HG02571 (cell line): ENCODE results near the gene MCM6.

Source experiments
- ATAC-seq: cut with Tn5 transposase; IDR thresholded peaks from one replicate; pipeline ENCODE4 v1.9.1; 2021; ENCODE audit warnings: mild to moderate bottlenecking, moderate library complexity; ENCODE audit not compliant: unreplicated experiment

The MCM6 gene

GRCh38 chr2:135870571-135870970 lies 5.7 kb downstream of the MCM6 start:
- ATAC-seq, result peak; percentile 73

- ATAC-seq, result no peak
These were observed 13.0 kb downstream of the MCM6 start for GRCh38 chr2:135863233-135863632.

- no peak for ATAC-seq
These were observed 13.5 kb downstream of the MCM6 start for GRCh38 chr2:135862718-135863117.

- ATAC-seq, result no peak
These were observed 22.8 kb downstream of the MCM6 start for GRCh38 chr2:135853401-135853800.

GRCh38 chr2:135851858-135852257 lies 24.4 kb downstream of the MCM6 start:
- no peak for ATAC-seq

GRCh38 chr2:135850892-135851668 lies 25.2 kb downstream of the MCM6 start:
- ATAC-seq, result no peak

- no peak for ATAC-seq
These were observed 27.2 kb downstream of the MCM6 start for GRCh38 chr2:135849087-135849486.

- ATAC-seq, result no peak
These were observed 30.2 kb downstream of the MCM6 start for GRCh38 chr2:135845997-135846396.

GRCh38 chr2:135845257-135845656 lies 31.0 kb downstream of the MCM6 start:
- no peak for ATAC-seq

GRCh38 chr2:135844301-135844895 lies 31.8 kb downstream of the MCM6 start:
- ATAC-seq, result no peak

GRCh38 chr2:135843671-135844070 lies 32.6 kb downstream of the MCM6 start:
- ATAC-seq, result no peak

GRCh38 chr2:135840601-135841000 lies 35.6 kb downstream of the MCM6 start:
- ATAC-seq, result no peak

- ATAC-seq, result no peak
These were observed 36.5 kb downstream of the MCM6 start for GRCh38 chr2:135839713-135840112.

- no peak for ATAC-seq
These were observed 37.7 kb downstream of the MCM6 start for GRCh38 chr2:135838502-135838901.

- ATAC-seq, result no peak
These were observed 39.5 kb downstream of the MCM6 start, which contains the start of gene LCT for GRCh38 chr2:135836596-135837270. LCT (minus strand) TSS chr2:135837184; CDS start chr2:135837169, 15 bp downstream.

GRCh38 chr2:135832891-135833290 lies 43.4 kb downstream of the MCM6 start:
- no peak for ATAC-seq

GRCh38 chr2:135831180-135831812 lies 44.9 kb downstream of the MCM6 start:
- no peak for ATAC-seq

- no peak for ATAC-seq
These were observed 46.7 kb downstream of the MCM6 start for GRCh38 chr2:135829378-135830135.

- no peak for ATAC-seq
These were observed 49.7 kb downstream of the MCM6 start for GRCh38 chr2:135826544-135826943.

GRCh38 chr2:135825550-135826176 lies 50.6 kb downstream of the MCM6 start:
- ATAC-seq, result no peak
